Cardiac muscle cell (in vitro differentiated cells and primary cell): ENCODE data around the gene RAB43. TPM values are rescaled to one million over a fixed set of nuclear protein-coding genes. Genes with fewer than 3 reads are reported as not detected.
A peak's percentile ranks its signal among the peaks of the same experiment; 100 is the strongest.
"Not testable (repeated sequence)": the region's sequence is repeated elsewhere in the genome, so short reads cannot be mapped to it uniquely, and the experiment has no call there.

Experiments used
- DNase-seq, 2 donors: peaks; one replicate each; pipeline versions ENCODE4 v3.0.0 to v3.0.0-alpha.2; 2010 to 2017; ENCODE audit warnings: low read depth in 1 of 2, low spot score in 1 of 2
- H3K27ac ChIP-seq: fragments of 200-600 bp; sonication (generic); 2 replicates; pipeline ENCODE4 v1.5.1; 2016
- H3K27me3 ChIP-seq: fragments of 200-600 bp; sonication (generic); 2 replicates; pipeline ENCODE4 v1.6.0; 2016; ENCODE audit warnings: control low read depth
- H3K36me3 ChIP-seq: fragments of 200-600 bp; sonication (generic); 2 replicates; pipeline ENCODE4 v1.5.1; 2016; ENCODE audit warnings: control low read depth
- H3K4me1 ChIP-seq: fragments of 200-600 bp; sonication (generic); 2 replicates; pipeline ENCODE4 v1.8.1; 2017; ENCODE audit warnings: low read depth, mild to moderate bottlenecking, mixed run types
- H3K4me3 ChIP-seq: fragments of 200-600 bp; sonication (generic); 2 replicates; pipeline ENCODE4 v1.5.1; 2016; ENCODE audit warnings: mild to moderate bottlenecking
- H3K9me3 ChIP-seq: fragments of 200-600 bp; sonication (generic); 2 replicates; pipeline ENCODE4 v1.5.1; 2017; ENCODE audit warnings: low read depth, mild to moderate bottlenecking, control low read depth
- CTCF ChIP-seq: IDR thresholded peaks from 2 replicates; pipeline ENCODE4 v1.5.1; 2012; ENCODE audit warnings: low read depth, mild to moderate bottlenecking, low read length
- polyA plus RNA-seq: library from polyadenylated mRNA; unstranded; fragments of >200 nt; fragmentation: Nextera tagmentation; extraction: Ambion mirVana; gene quantifications from 2 replicates; pipeline ENCODE4 v1.2.1, GENCODE V29; 2016
- total RNA-seq: library from RNA; depleted of rRNA; stranded (reverse); fragments of >200 nt; gene quantifications from 2 replicates; pipeline ENCODE4 v1.2.3, GENCODE V29; 2016

RAB43 gene
- 8.5 and 14.3 TPM in 2 replicates for total RNA-seq
- polyA plus RNA-seq: 11.1 and 11.4 TPM in 2 replicates

DNA sequence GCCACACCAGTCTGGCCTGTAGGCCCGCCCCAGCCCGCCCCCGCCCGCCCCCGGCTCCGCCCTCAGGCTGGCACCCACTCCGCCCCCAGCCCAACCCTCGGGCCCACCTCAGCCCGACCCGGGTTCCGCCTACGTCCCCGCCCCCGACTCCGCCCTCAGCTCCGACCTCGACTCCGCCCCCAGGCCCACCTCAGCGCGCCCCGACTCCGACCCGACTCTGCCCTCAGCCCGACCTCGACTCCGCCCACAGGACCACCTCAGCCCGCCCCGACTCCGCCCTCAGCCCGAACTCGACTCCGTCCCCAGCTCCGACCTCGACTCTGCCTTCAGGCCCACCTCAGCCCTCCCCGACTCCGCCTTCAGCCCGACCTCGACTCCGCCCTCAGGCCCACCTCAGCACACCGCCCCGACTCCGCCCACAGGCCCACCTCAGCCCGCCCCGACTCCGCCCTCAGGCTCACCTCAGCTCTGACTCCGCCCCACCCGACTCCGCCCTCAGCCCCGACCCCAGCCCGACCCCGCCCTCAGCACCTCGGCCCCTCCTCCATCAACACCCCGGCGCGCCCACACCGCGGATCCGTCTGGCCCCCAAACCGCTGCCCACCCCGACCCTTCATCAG lies at the start of gene RAB43:
Gene RAB43 (minus strand): TSS at position 13 of the 620 bp plus-strand sequence. CDS start 315 bp downstream, outside the sequence.
- Histone ChIP-seq H3K27me3 (no peaks in the 10 kb centered on the region), H3K36me3 (no peaks in the 10 kb centered on the region), H3K27ac (peak within 1 kb of the TSS; percentile 62), H3K9me3 (no peaks in the 10 kb centered on the region), H3K4me3 (peak within 1 kb of the TSS; percentile 74), H3K4me1 (peaks cover 15% of the 10 kb centered on the region)
- DNase-seq: peak; percentile 94 to 97
- TF ChIP-seq CTCF: no peak

GRCh38 chr3:129166579-129167332 lies 45.2 kb upstream of the RAB43 start:
- Histone ChIP-seq H3K36me3 (peaks cover 40% of the 10 kb centered on the region), H3K4me1 (no peaks in the 10 kb centered on the region), H3K27ac (no peak overlapping the region), H3K9me3 (no peaks in the 10 kb centered on the region), H3K27me3 (no peaks in the 10 kb centered on the region), H3K4me3 (no peak overlapping the region)
- no peak for DNase-seq
- TF ChIP-seq CTCF: no peak

- not testable (repeated sequence) for H3K4me3 ChIP-seq, H3K27me3 ChIP-seq, H3K4me1 ChIP-seq, H3K27ac ChIP-seq, DNase-seq, H3K9me3 ChIP-seq
- H3K36me3 ChIP-seq: peaks cover 30% of the 10 kb centered on the region
Observed at GRCh38 chr3:129165594-129165993, 44.0 kb upstream of the RAB43 start.

DNA sequence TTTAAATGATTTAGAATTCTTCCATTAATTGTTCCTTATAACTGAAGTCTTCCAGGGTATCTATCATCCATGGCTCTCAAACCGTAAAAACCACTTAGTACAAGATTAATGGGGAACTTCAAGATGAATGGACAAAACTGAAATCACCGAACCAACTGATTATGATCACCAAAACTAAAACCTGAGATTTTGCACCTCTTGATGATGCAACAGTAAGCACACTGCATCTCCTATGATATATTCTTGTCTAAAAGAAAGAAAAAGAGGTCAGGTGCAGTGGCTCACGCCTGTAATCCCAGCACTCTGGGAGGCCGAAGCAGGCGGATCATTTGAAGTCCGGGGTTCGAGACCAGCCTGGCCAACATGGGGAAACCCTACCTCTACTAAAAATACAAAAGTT lies 42.9 kb upstream of the RAB43 start:
- no peak for DNase-seq
- peaks cover 19% of the 10 kb centered on the region for H3K36me3 ChIP-seq
- H3K27me3 ChIP-seq: no peaks in the 10 kb centered on the region
- no peak overlapping the region for H3K4me3 ChIP-seq
- peaks cover 7% of the 10 kb centered on the region for H3K4me1 ChIP-seq
- no peak overlapping the region for H3K27ac ChIP-seq
- no peaks in the 10 kb centered on the region for H3K9me3 ChIP-seq
- no peak for TF ChIP-seq CTCF

- peak overlapping the region; percentile 98 for H3K27ac ChIP-seq
- H3K4me1 ChIP-seq: peaks cover 7% of the 10 kb centered on the region
- no peaks in the 10 kb centered on the region for H3K27me3 ChIP-seq
- H3K36me3 ChIP-seq: peaks cover 16% of the 10 kb centered on the region
- TF ChIP-seq CTCF: peak; percentile 24
- H3K9me3 ChIP-seq: no peaks in the 10 kb centered on the region
- peak in 1 of 2 donors; percentile 12 for DNase-seq
- H3K4me3 ChIP-seq: no peak overlapping the region
Observed at GRCh38 chr3:129162729-129163579, 41.4 kb upstream of the RAB43 start.
